ENCODE measurements around the gene SART3.

The SART3 gene

DNA sequence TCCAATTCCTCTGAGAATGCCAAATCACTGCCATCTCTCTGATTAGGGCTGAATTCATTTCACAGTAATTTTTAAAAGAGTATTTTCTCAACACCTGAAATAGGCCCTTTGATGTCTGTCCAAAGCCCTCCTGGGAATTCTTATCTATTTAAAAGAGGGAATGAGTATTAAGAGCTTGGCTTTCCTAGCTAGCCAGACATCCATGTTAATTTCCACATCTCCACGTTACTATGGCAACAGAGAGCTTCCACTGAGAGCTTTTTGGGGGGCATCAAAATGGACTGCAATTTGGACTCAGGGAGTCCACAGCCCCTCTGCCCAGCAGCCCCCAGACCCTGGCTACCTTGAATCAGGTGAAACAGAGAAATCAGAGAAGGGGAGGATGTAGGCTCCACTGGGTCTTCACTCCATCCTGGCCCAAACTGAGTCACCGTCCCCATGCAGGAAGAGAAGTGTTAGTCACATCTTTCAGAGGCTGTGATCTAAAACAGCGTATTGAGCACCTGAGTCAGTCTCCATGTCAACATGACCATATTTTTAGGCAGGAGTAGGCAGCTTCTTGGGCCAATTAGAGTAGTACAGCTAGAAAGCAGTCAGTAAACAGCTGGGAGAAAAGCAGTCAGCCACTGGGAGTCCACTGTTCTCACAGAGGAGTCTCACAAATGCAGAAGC lies 52.9 kb downstream of the SART3 start:
- no peaks in the 10 kb centered on the region for H3K79me1 ChIP-seq (replicated peaks; ENCODE audit: low read length, poor library complexity, severe bottlenecking)
- H2BK12ac ChIP-seq (ENCODE audit: low read length in 2 of 2) = no peak overlapping the region
- H3K27me3 ChIP-seq (ENCODE audit: control insufficient read depth in 1 of 2, insufficient read depth in 1 of 2, low read length in 2 of 2) = peaks cover 12 to 33% of the 10 kb centered on the region in 2 experiments
- no peak overlapping the region for H2BK5ac ChIP-seq (ENCODE audit: low read depth, low read length, poor library complexity, severe bottlenecking)
- H3K18ac ChIP-seq (ENCODE audit: low read depth in 1 of 2, low read length in 2 of 2) = no peak overlapping the region
- no peak overlapping the region for H3K9ac ChIP-seq (ENCODE audit: low read length)
- H3K4me1 ChIP-seq (ENCODE audit: control insufficient read depth, insufficient read depth, low read depth, low read length) = no peaks in the 10 kb centered on the region
- no peaks in the 10 kb centered on the region for H3K36me3 ChIP-seq (ENCODE audit: control insufficient read depth in 1 of 2, insufficient read depth in 2 of 2, low read depth in 1 of 2, low read length in 2 of 2)
- no peak overlapping the region for H4K91ac ChIP-seq (ENCODE audit: low read length)
- no peak overlapping the region for H3K23ac ChIP-seq (ENCODE audit: low read length in 2 of 2)
- H2AFZ ChIP-seq (ENCODE audit: low read depth, low read length) = no peak overlapping the region
- no peak for DNase-seq
- 67% methylated on average over 3 of the region's 3 CpGs for WGBS
- H3K27ac ChIP-seq (ENCODE audit: low read length, poor library complexity, severe bottlenecking) = no peak overlapping the region
- no peak overlapping the region for H3K4ac ChIP-seq (ENCODE audit: low read depth in 1 of 2, low read length in 2 of 2)
- H2AK5ac ChIP-seq (ENCODE audit: low read length, severe bottlenecking) = no peak overlapping the region
- H3K4me3 ChIP-seq (ENCODE audit: insufficient read depth in 1 of 2, low read depth in 1 of 2, low read length in 2 of 2) = no peak overlapping the region
- H2BK15ac ChIP-seq (ENCODE audit: low read depth, poor library complexity, severe bottlenecking) = no peak overlapping the region
- H3K9me3 ChIP-seq (ENCODE audit: control insufficient read depth, low read length) = peaks cover 10% of the 10 kb centered on the region
- no peak overlapping the region for H3K4me2 ChIP-seq (ENCODE audit: low read length, poor library complexity, severe bottlenecking)
- no peak overlapping the region for H2BK120ac ChIP-seq (ENCODE audit: low read depth, low read length)
- no peak overlapping the region for H4K8ac ChIP-seq (ENCODE audit: low read length)
- H3K14ac ChIP-seq (ENCODE audit: low read length in 2 of 2) = no peak overlapping the region

DNA sequence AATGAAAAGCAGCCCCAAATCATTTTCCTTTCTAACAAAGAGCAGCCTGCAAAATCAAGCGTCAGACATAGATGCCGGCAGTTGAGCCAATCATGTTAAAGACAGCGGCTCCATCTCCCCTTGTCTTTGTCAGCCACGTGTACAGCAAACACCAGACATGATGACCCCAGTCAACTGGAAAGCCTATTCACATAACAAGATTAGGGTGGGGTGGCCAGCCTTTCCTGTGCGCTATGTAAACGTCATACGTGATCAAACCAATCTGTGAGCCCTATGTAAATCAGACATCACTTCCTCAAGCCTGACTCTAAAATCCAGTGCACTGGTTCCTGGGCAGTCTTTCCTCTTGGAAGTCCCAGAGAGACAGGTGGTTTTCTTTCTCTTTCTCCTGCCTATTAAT lies 55.8 kb downstream of the SART3 start:
- no peak overlapping the region for H2AFZ ChIP-seq (ENCODE audit: low read depth, low read length)
- H4K8ac ChIP-seq (ENCODE audit: low read length) = no peak overlapping the region
- no peak overlapping the region for H3K4ac ChIP-seq (ENCODE audit: low read depth in 1 of 2, low read length in 2 of 2)
- WGBS = 86% methylated on average over 7 of the region's 7 CpGs
- DNase-seq = no peak
- no peak overlapping the region for H3K4me3 ChIP-seq (ENCODE audit: insufficient read depth in 1 of 2, low read depth in 1 of 2, low read length in 2 of 2)
- no peak overlapping the region for H3K4me2 ChIP-seq (ENCODE audit: low read length, poor library complexity, severe bottlenecking)
- no peak overlapping the region for H2BK15ac ChIP-seq (ENCODE audit: low read depth, poor library complexity, severe bottlenecking)
- peaks cover 12 to 37% of the 10 kb centered on the region in 2 experiments for H3K27me3 ChIP-seq (ENCODE audit: control insufficient read depth in 1 of 2, insufficient read depth in 1 of 2, low read length in 2 of 2)
- no peak overlapping the region for H2BK12ac ChIP-seq (ENCODE audit: low read length in 2 of 2)
- H3K4me1 ChIP-seq (ENCODE audit: control insufficient read depth, insufficient read depth, low read depth, low read length) = no peaks in the 10 kb centered on the region
- no peak overlapping the region for H3K14ac ChIP-seq (ENCODE audit: low read length in 2 of 2)
- no peak overlapping the region for H3K9ac ChIP-seq (ENCODE audit: low read length)
- H3K18ac ChIP-seq (ENCODE audit: low read depth in 1 of 2, low read length in 2 of 2) = no peak overlapping the region
- H2AK5ac ChIP-seq (ENCODE audit: low read length, severe bottlenecking) = no peak overlapping the region
- no peaks in the 10 kb centered on the region for H3K79me1 ChIP-seq (replicated peaks; ENCODE audit: low read length, poor library complexity, severe bottlenecking)
- no peak overlapping the region for H2BK5ac ChIP-seq (ENCODE audit: low read depth, low read length, poor library complexity, severe bottlenecking)
- no peak overlapping the region for H3K27ac ChIP-seq (ENCODE audit: low read length, poor library complexity, severe bottlenecking)
- no peak overlapping the region for H2BK120ac ChIP-seq (ENCODE audit: low read depth, low read length)
- peaks cover 15% of the 10 kb centered on the region for H3K9me3 ChIP-seq (ENCODE audit: control insufficient read depth, low read length)
- H3K23ac ChIP-seq (ENCODE audit: low read length in 2 of 2) = no peak overlapping the region
- no peaks in the 10 kb centered on the region for H3K36me3 ChIP-seq (ENCODE audit: control insufficient read depth in 1 of 2, insufficient read depth in 2 of 2, low read depth in 1 of 2, low read length in 2 of 2)
- no peak overlapping the region for H4K91ac ChIP-seq (ENCODE audit: low read length)

DNA sequence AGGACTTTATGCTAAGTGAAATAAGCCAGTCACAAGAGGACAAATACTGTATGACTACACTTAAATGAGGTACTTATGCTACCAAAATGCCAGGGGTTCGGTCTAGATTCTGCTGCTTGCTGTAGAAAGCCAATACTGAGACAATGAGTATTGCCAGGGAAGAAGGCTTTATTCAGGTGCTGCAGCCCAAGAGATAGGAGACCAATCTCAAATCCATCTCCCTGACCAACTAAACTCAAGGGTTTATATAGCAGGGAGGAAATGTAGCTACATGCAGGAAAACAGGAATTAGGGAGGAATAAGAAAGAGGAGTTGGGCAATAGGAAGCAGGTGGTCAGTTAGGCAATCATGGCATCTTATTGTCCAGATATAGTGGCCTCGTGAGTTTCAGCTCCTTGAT lies 58.1 kb downstream of the SART3 start:
- Histone ChIP-seq H3K27ac (ENCODE audit: low read length, poor library complexity, severe bottlenecking) (no peak overlapping the region), H3K4me2 (ENCODE audit: low read length, poor library complexity, severe bottlenecking) (no peak overlapping the region), H3K14ac (ENCODE audit: low read length in 2 of 2) (no peak overlapping the region), H2BK120ac (ENCODE audit: low read depth, low read length) (no peak overlapping the region), H4K8ac (ENCODE audit: low read length) (no peak overlapping the region), H2AK5ac (ENCODE audit: low read length, severe bottlenecking) (no peak overlapping the region), H3K4me1 (ENCODE audit: control insufficient read depth, insufficient read depth, low read depth, low read length) (no peaks in the 10 kb centered on the region), H3K36me3 (ENCODE audit: control insufficient read depth in 1 of 2, insufficient read depth in 2 of 2, low read depth in 1 of 2, low read length in 2 of 2) (no peaks in the 10 kb centered on the region), H3K9me3 (ENCODE audit: control insufficient read depth, low read length) (peaks cover 15% of the 10 kb centered on the region), H2BK15ac (ENCODE audit: low read depth, poor library complexity, severe bottlenecking) (no peak overlapping the region), H2BK5ac (ENCODE audit: low read depth, low read length, poor library complexity, severe bottlenecking) (no peak overlapping the region), H3K23ac (ENCODE audit: low read length in 2 of 2) (no peak overlapping the region), H3K9ac (ENCODE audit: low read length) (no peak overlapping the region), H3K4ac (ENCODE audit: low read depth in 1 of 2, low read length in 2 of 2) (no peak overlapping the region), H2AFZ (ENCODE audit: low read depth, low read length) (no peak overlapping the region), H4K91ac (ENCODE audit: low read length) (no peak overlapping the region), H3K18ac (ENCODE audit: low read depth in 1 of 2, low read length in 2 of 2) (no peak overlapping the region), H3K4me3 (ENCODE audit: insufficient read depth in 1 of 2, low read depth in 1 of 2, low read length in 2 of 2) (no peak overlapping the region), H3K27me3 (ENCODE audit: control insufficient read depth in 1 of 2, insufficient read depth in 1 of 2, low read length in 2 of 2) (peaks cover 5 to 41% of the 10 kb centered on the region in 2 experiments), H2BK12ac (ENCODE audit: low read length in 2 of 2) (no peak overlapping the region), H3K79me1 (replicated peaks; ENCODE audit: low read length, poor library complexity, severe bottlenecking) (no peaks in the 10 kb centered on the region)
- no peak for DNase-seq
- 64% methylated on average over 2 of the region's 2 CpGs for WGBS

DNA sequence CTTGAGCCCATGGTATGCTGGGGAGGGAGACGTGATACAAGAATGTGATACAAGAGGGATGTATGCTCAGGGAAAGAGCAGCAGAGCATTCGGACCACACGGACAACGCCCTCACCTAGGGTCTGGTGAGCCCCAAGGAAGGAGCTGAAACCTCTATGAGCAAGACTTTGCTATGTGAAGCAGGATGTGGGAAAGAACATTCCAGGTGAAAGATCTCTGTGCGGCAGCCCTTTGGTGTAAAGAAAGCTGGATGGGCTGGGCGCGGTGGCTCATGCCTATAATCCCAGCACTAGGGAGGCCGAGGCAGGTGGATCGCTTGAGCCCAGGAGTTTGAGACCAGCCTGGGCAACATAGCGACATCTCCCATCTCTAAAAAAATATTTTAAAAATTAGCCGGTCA lies 62.8 kb downstream of the SART3 start:
- H3K79me1 ChIP-seq (replicated peaks; ENCODE audit: low read length, poor library complexity, severe bottlenecking) = no peaks in the 10 kb centered on the region
- no peak overlapping the region for H3K23ac ChIP-seq (ENCODE audit: low read length in 2 of 2)
- H2BK12ac ChIP-seq (ENCODE audit: low read length in 2 of 2) = no peak overlapping the region
- H3K4me2 ChIP-seq (ENCODE audit: low read length, poor library complexity, severe bottlenecking) = no peak overlapping the region
- H3K18ac ChIP-seq (ENCODE audit: low read depth in 1 of 2, low read length in 2 of 2) = no peak overlapping the region
- H3K27me3 ChIP-seq (ENCODE audit: control insufficient read depth in 1 of 2, insufficient read depth in 1 of 2, low read length in 2 of 2) = peaks cover 22 to 46% of the 10 kb centered on the region in 2 experiments
- no peak overlapping the region for H2BK15ac ChIP-seq (ENCODE audit: low read depth, poor library complexity, severe bottlenecking)
- no peaks in the 10 kb centered on the region for H3K4me1 ChIP-seq (ENCODE audit: control insufficient read depth, insufficient read depth, low read depth, low read length)
- H3K27ac ChIP-seq (ENCODE audit: low read length, poor library complexity, severe bottlenecking) = no peak overlapping the region
- no peak overlapping the region for H2BK120ac ChIP-seq (ENCODE audit: low read depth, low read length)
- H3K9me3 ChIP-seq (ENCODE audit: control insufficient read depth, low read length) = peaks cover 5% of the 10 kb centered on the region
- H4K91ac ChIP-seq (ENCODE audit: low read length) = no peak overlapping the region
- no peak overlapping the region for H2AFZ ChIP-seq (ENCODE audit: low read depth, low read length)
- H4K8ac ChIP-seq (ENCODE audit: low read length) = no peak overlapping the region
- no peak overlapping the region for H3K14ac ChIP-seq (ENCODE audit: low read length in 2 of 2)
- H2AK5ac ChIP-seq (ENCODE audit: low read length, severe bottlenecking) = no peak overlapping the region
- no peak overlapping the region for H3K9ac ChIP-seq (ENCODE audit: low read length)
- WGBS = 82% methylated on average over 11 of the region's 11 CpGs
- H3K4ac ChIP-seq (ENCODE audit: low read depth in 1 of 2, low read length in 2 of 2) = no peak overlapping the region
- H3K36me3 ChIP-seq (ENCODE audit: control insufficient read depth in 1 of 2, insufficient read depth in 2 of 2, low read depth in 1 of 2, low read length in 2 of 2) = no peaks in the 10 kb centered on the region
- H2BK5ac ChIP-seq (ENCODE audit: low read depth, low read length, poor library complexity, severe bottlenecking) = no peak overlapping the region
- no peak for DNase-seq
- no peak overlapping the region for H3K4me3 ChIP-seq (ENCODE audit: insufficient read depth in 1 of 2, low read depth in 1 of 2, low read length in 2 of 2)
